ENCODE results near the gene ZBTB32.

The ZBTB32 gene

DNA sequence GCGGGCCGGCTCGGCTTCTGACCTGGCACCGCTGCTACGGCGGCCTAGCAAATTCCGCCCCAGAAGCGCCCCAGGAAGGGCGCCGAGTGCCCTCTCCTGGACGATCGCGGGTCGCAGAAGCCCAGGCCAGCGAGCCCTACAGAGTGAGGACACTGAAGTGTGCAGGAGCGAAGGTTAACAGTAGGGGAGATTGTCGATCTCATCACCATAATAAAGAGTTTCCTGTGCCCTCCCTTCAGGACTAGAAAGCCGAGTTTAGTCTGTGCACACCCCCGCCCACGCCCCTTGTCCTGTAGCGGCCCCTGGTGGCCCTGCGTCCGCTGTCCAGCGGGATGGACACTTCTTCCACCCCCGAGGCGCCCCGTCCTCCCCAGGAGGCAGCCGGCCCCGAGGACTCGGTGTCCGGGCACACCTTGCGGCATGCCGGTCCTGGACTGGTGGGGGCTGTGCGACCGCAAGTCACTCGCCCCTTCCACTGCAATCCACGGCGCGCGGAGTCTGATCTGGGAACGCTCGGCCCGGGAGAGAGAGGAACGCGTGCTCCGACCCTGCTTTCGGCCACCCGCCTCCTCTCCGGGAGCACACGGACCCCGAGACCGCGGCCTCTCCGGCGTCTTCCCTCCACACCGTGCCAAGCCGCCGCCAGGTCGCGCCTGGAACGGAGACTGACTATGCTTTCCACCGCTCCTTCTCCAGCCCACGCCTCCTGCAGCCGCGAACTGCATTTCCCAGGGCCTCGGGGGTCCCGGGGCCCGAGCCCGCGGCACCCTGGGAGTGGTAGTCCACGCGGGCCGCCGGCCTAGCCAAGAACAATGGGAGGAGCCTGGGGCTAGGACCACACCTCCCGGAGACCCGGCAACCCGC lies 12.7 kb downstream of the ZBTB32 start (continued):
- TF ChIP-seq, protein P1, sequence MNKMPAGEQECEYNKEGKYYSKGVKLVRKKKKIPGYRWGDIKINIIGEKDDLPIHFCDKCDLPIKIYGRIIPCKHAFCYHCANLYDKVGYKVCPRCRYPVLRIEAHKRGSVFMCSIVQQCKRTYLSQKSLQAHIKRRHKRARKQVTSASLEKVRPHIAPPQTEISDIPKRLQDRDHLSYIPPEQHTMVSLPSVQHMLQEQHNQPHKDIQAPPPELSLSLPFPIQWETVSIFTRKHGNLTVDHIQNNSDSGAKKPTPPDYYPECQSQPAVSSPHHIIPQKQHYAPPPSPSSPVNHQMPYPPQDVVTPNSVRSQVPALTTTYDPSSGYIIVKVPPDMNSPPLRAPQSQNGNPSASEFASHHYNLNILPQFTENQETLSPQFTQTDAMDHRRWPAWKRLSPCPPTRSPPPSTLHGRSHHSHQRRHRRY (tag by site-specific recombination; IDR thresholded peaks at IDR 0.05), result peak; percentile 66; the same call in 1 of the 2 replicates
- TF ChIP-seq ZNF76 (tag by site-specific recombination; IDR thresholded peaks at IDR 0.05; ENCODE audit: borderline replicate concordance, low read depth) (peak; percentile 100), ZNF394 (tag by site-specific recombination; IDR thresholded peaks at IDR 0.05; ENCODE audit: borderline replicate concordance) (peak; percentile 59; the same call in 1 of the 2 replicates), ZNF169 (tag by site-specific recombination; IDR thresholded peaks at IDR 0.05) (no peak), ZNF670 (tag by site-specific recombination; IDR thresholded peaks at IDR 0.05; ENCODE audit: low read depth) (no peak), ZNF221 (tag by site-specific recombination; IDR thresholded peaks at IDR 0.05; ENCODE audit: borderline replicate concordance) (0 out of 2 replicates have a peak, but pooled peaks have one; percentile 70), TRIM28 (IDR thresholded peaks at IDR 0.05; ENCODE audit: borderline replicate concordance, low read length) (peak; percentile 85; the same call in 1 of the 2 replicates), ZNF416 (tag by site-specific recombination; IDR thresholded peaks at IDR 0.05) (peak; percentile 60; the same call in 1 of the 2 replicates), OSR2 (tag by site-specific recombination; IDR thresholded peaks at IDR 0.05) (0 out of 2 replicates have a peak, but pooled peaks have one; percentile 20), SP7 (tag by site-specific recombination; IDR thresholded peaks at IDR 0.05) (peak; percentile 92), ZNF837 (tag by site-specific recombination; IDR thresholded peaks at IDR 0.05) (no peak), GLIS2 (tag by site-specific recombination; IDR thresholded peaks at IDR 0.05) (peak; percentile 100), ZNF596 (tag by site-specific recombination; IDR thresholded peaks at IDR 0.05) (0 out of 2 replicates have a peak, but pooled peaks have one; percentile 17), ZNF324 (tag by site-specific recombination; IDR thresholded peaks at IDR 0.05) (0 out of 2 replicates have a peak, but pooled peaks have one; percentile 90), ZNF654 (tag by site-specific recombination; IDR thresholded peaks at IDR 0.05; ENCODE audit: low read depth) (peak; percentile 93)
- TF ChIP-seq, protein P2, sequence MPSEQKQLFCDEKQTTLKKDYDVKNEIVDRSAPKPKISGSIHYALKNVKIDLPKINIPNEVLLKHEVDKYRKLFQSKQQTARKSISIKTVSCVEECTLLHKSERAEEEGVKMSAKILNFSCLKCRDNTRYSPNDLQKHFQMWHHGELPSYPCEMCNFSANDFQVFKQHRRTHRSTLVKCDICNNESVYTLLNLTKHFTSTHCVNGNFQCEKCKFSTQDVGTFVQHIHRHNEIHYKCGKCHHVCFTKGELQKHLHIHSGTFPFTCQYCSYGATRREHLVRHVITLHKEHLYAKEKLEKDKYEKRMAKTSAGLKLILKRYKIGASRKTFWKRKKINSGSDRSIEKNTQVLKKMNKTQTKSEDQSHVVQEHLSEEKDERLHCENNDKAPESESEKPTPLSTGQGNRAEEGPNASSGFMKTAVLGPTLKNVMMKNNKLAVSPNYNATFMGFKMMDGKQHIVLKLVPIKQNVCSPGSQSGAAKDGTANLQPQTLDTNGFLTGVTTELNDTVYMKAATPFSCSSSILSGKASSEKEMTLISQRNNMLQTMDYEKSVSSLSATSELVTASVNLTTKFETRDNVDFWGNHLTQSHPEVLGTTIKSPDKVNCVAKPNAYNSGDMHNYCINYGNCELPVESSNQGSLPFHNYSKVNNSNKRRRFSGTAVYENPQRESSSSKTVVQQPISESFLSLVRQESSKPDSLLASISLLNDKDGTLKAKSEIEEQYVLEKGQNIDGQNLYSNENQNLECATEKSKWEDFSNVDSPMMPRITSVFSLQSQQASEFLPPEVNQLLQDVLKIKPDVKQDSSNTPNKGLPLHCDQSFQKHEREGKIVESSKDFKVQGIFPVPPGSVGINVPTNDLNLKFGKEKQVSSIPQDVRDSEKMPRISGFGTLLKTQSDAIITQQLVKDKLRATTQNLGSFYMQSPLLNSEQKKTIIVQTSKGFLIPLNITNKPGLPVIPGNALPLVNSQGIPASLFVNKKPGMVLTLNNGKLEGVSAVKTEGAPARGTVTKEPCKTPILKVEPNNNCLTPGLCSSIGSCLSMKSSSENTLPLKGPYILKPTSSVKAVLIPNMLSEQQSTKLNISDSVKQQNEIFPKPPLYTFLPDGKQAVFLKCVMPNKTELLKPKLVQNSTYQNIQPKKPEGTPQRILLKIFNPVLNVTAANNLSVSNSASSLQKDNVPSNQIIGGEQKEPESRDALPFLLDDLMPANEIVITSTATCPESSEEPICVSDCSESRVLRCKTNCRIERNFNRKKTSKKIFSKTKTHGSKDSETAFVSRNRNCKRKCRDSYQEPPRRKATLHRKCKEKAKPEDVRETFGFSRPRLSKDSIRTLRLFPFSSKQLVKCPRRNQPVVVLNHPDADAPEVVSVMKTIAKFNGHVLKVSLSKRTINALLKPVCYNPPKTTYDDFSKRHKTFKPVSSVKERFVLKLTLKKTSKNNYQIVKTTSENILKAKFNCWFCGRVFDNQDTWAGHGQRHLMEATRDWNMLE (tag by site-specific recombination; conservative IDR thresholded peaks at IDR 0.05; ENCODE audit: low read depth), result no peak; the same call in 1 of the 2 replicates
- TF ChIP-seq, protein P3, sequence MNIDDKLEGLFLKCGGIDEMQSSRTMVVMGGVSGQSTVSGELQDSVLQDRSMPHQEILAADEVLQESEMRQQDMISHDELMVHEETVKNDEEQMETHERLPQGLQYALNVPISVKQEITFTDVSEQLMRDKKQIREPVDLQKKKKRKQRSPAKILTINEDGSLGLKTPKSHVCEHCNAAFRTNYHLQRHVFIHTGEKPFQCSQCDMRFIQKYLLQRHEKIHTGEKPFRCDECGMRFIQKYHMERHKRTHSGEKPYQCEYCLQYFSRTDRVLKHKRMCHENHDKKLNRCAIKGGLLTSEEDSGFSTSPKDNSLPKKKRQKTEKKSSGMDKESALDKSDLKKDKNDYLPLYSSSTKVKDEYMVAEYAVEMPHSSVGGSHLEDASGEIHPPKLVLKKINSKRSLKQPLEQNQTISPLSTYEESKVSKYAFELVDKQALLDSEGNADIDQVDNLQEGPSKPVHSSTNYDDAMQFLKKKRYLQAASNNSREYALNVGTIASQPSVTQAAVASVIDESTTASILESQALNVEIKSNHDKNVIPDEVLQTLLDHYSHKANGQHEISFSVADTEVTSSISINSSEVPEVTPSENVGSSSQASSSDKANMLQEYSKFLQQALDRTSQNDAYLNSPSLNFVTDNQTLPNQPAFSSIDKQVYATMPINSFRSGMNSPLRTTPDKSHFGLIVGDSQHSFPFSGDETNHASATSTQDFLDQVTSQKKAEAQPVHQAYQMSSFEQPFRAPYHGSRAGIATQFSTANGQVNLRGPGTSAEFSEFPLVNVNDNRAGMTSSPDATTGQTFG (tag by site-specific recombination; IDR thresholded peaks at IDR 0.05; ENCODE audit: borderline replicate concordance), result peak; percentile 40; the same call in 1 of the 2 replicates
- TF ChIP-seq, protein P4, sequence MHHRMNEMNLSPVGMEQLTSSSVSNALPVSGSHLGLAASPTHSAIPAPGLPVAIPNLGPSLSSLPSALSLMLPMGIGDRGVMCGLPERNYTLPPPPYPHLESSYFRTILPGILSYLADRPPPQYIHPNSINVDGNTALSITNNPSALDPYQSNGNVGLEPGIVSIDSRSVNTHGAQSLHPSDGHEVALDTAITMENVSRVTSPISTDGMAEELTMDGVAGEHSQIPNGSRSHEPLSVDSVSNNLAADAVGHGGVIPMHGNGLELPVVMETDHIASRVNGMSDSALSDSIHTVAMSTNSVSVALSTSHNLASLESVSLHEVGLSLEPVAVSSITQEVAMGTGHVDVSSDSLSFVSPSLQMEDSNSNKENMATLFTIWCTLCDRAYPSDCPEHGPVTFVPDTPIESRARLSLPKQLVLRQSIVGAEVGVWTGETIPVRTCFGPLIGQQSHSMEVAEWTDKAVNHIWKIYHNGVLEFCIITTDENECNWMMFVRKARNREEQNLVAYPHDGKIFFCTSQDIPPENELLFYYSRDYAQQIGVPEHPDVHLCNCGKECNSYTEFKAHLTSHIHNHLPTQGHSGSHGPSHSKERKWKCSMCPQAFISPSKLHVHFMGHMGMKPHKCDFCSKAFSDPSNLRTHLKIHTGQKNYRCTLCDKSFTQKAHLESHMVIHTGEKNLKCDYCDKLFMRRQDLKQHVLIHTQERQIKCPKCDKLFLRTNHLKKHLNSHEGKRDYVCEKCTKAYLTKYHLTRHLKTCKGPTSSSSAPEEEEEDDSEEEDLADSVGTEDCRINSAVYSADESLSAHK (tag by site-specific recombination; IDR thresholded peaks at IDR 0.05), result peak; percentile 95
- TF ChIP-seq, protein P5, sequence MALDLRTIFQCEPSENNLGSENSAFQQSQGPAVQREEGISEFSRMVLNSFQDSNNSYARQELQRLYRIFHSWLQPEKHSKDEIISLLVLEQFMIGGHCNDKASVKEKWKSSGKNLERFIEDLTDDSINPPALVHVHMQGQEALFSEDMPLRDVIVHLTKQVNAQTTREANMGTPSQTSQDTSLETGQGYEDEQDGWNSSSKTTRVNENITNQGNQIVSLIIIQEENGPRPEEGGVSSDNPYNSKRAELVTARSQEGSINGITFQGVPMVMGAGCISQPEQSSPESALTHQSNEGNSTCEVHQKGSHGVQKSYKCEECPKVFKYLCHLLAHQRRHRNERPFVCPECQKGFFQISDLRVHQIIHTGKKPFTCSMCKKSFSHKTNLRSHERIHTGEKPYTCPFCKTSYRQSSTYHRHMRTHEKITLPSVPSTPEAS (tag by site-specific recombination; IDR thresholded peaks at IDR 0.05), result no peak
- TF ChIP-seq, protein P6, sequence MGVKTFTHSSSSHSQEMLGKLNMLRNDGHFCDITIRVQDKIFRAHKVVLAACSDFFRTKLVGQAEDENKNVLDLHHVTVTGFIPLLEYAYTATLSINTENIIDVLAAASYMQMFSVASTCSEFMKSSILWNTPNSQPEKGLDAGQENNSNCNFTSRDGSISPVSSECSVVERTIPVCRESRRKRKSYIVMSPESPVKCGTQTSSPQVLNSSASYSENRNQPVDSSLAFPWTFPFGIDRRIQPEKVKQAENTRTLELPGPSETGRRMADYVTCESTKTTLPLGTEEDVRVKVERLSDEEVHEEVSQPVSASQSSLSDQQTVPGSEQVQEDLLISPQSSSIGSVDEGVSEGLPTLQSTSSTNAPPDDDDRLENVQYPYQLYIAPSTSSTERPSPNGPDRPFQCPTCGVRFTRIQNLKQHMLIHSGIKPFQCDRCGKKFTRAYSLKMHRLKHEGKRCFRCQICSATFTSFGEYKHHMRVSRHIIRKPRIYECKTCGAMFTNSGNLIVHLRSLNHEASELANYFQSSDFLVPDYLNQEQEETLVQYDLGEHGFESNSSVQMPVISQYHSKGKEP (tag by site-specific recombination; IDR thresholded peaks at IDR 0.05), result peak; percentile 67
- TF ChIP-seq, protein P7, sequence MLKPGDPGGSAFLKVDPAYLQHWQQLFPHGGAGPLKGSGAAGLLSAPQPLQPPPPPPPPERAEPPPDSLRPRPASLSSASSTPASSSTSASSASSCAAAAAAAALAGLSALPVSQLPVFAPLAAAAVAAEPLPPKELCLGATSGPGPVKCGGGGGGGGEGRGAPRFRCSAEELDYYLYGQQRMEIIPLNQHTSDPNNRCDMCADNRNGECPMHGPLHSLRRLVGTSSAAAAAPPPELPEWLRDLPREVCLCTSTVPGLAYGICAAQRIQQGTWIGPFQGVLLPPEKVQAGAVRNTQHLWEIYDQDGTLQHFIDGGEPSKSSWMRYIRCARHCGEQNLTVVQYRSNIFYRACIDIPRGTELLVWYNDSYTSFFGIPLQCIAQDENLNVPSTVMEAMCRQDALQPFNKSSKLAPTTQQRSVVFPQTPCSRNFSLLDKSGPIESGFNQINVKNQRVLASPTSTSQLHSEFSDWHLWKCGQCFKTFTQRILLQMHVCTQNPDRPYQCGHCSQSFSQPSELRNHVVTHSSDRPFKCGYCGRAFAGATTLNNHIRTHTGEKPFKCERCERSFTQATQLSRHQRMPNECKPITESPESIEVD (tag by site-specific recombination; IDR thresholded peaks at IDR 0.05), result no peak

All from HEK293 (cell line).